ENCODE data around the gene TIMP1. TPM values are rescaled to one million over a fixed set of nuclear protein-coding genes. Genes with fewer than 3 reads are reported as not detected.

The TIMP1 gene
- total RNA-seq, 2 experiments from 2014 or later = not detected

GRCh38 chrX:47574547-47575301, 7.5 kb upstream of the TIMP1 start:
- no peak overlapping the region for H3K27ac ChIP-seq (ENCODE audit: low read depth, low read length, poor library complexity, severe bottlenecking)
- no peak for DNase-seq (ENCODE audit: low spot score)
- ChIA-PET POLR2A (no interaction called here), CTCF (ENCODE audit: unreplicated experiment) (no interaction called here)
- TF ChIP-seq EZH2phosphoT487 (IDR thresholded peaks at IDR 0.05; ENCODE audit: borderline replicate concordance, low read depth, low read length) (no peak), CTCF (conservative IDR thresholded peaks at IDR 0.05; ENCODE audit: low read length) (no peak)
- no peaks in the 10 kb centered on the region for H3K9me2 ChIP-seq (ENCODE audit: insufficient read depth, low read length)
- H3K36me3 ChIP-seq (ENCODE audit: insufficient read depth, low read length) = peaks cover 17% of the 10 kb centered on the region
- H3K4me2 ChIP-seq (ENCODE audit: low read length) = no peak overlapping the region
- H3K4me3 ChIP-seq (ENCODE audit: low read depth, low read length, poor library complexity, severe bottlenecking) = no peak overlapping the region
- H3K9me3 ChIP-seq (ENCODE audit: low read length) = no peaks in the 10 kb centered on the region
- no TSS peak for BruUV-seq (replicated peaks)
- H2AFZ ChIP-seq (ENCODE audit: low read length) = no peak overlapping the region
- no peaks in the 10 kb centered on the region for H3K79me2 ChIP-seq (ENCODE audit: insufficient read depth, low read depth, low read length)
- intact Hi-C loops (cut with micrococcal nuclease; ENCODE audit: unreplicated experiment) = no loop called here
- H3K4me1 ChIP-seq (ENCODE audit: insufficient read depth, low read length, poor library complexity, severe bottlenecking) = no peaks in the 10 kb centered on the region
- no peaks in the 10 kb centered on the region for H4K20me1 ChIP-seq (ENCODE audit: insufficient read depth, low read length)

- POLR2A ChIA-PET = no interaction called here
These were observed 6.0 kb upstream of the TIMP1 start for GRCh38 chrX:47576021-47576898.

More at GRCh38 chrX:47576021-47576898, 6.0 kb upstream of the TIMP1 start:
- H3K9me3 ChIP-seq (ENCODE audit: low read length) = no peaks in the 10 kb centered on the region
- H3K79me2 ChIP-seq (ENCODE audit: insufficient read depth, low read depth, low read length) = no peaks in the 10 kb centered on the region
- H3K27ac ChIP-seq (ENCODE audit: low read depth, low read length, poor library complexity, severe bottlenecking) = no peak overlapping the region
- no peaks in the 10 kb centered on the region for H3K9me2 ChIP-seq (ENCODE audit: insufficient read depth, low read length)
- H3K36me3 ChIP-seq (ENCODE audit: insufficient read depth, low read length) = peaks cover 10% of the 10 kb centered on the region
- H3K4me2 ChIP-seq (ENCODE audit: low read length) = no peak overlapping the region
- no TSS peak for BruUV-seq (replicated peaks)
- CTCF ChIA-PET (ENCODE audit: unreplicated experiment) = no interaction called here
- no peaks in the 10 kb centered on the region for H3K4me1 ChIP-seq (ENCODE audit: insufficient read depth, low read length, poor library complexity, severe bottlenecking)
- intact Hi-C loops (cut with micrococcal nuclease; ENCODE audit: unreplicated experiment) = no loop called here
- H3K4me3 ChIP-seq (ENCODE audit: low read depth, low read length, poor library complexity, severe bottlenecking) = no peak overlapping the region
- no peaks in the 10 kb centered on the region for H4K20me1 ChIP-seq (ENCODE audit: insufficient read depth, low read length)
- DNase-seq (ENCODE audit: low spot score) = no peak
- TF ChIP-seq EZH2phosphoT487 (IDR thresholded peaks at IDR 0.05; ENCODE audit: borderline replicate concordance, low read depth, low read length) (no peak), CTCF (conservative IDR thresholded peaks at IDR 0.05; ENCODE audit: low read length) (no peak)
- H2AFZ ChIP-seq (ENCODE audit: low read length) = no peak overlapping the region
